Endothelial cell of umbilical vein (primary cell): ENCODE results near the gene SEMA3E. TPM values are rescaled to one million over a fixed set of nuclear protein-coding genes. Genes with fewer than 3 reads are reported as not detected.

ENCODE experiments used
- BruUV-seq: library from RNA; stranded (reverse); fragments of 400-500 nt; replicated peaks from 2 replicates; lab custom pipeline; 2021; lab: Mats Ljungman, UMichigan
- CTCF ChIA-PET: fragments of 300-600, 350-600 bp; sonication (Branson Sonifier 250); formaldehyde crosslinking; loops from one replicate; lab custom pipeline; 2021; ENCODE audit warnings: antibody characterized with exemption, inconsistent platforms; lab: Charles Lee
- POLR2A ChIA-PET: fragments of 300-600, 350-600 bp; sonication (Branson Sonifier 250); formaldehyde crosslinking; loops from one replicate; lab custom pipeline; 2021; ENCODE audit warnings: antibody characterized with exemption, inconsistent platforms; lab: Charles Lee
- DNase-seq: peaks from one replicate; pipeline ENCODE4 v3.0.0-alpha.2; 2011; ENCODE audit warnings: low read depth, low spot score
- FAIRE-seq: peaks from 2 replicates; lab custom pipeline; 2011; peaks lifted over from hg19 to GRCh38; lab: Jason Lieb, UNC
- H2AFZ ChIP-seq: 2 replicates; pipeline ENCODE4 v1.6.0; 2012; ENCODE audit warnings: low read depth, low read length, control low read depth, inconsistent platforms
- H3K27ac ChIP-seq: 2 replicates; pipeline ENCODE4 v1.5.1; 2011; ENCODE audit warnings: low read depth, mild to moderate bottlenecking, control low read depth, low read length, moderate library complexity; ENCODE audit not compliant: insufficient read depth
- H3K27me3 ChIP-seq, 2 experiments: 2 replicates each; pipeline versions ENCODE4 v1.6.0 to v1.6.1; 2011; ENCODE audit warnings: low read length in 2 of 2, mixed read lengths in 1 of 2; ENCODE audit not compliant: control insufficient read depth in 2 of 2, insufficient read depth in 2 of 2
- H3K36me3 ChIP-seq, 2 experiments: 2 replicates in 1 of 2; 3 replicates in 1 of 2; pipeline ENCODE4 v1.5.1; 2011; ENCODE audit warnings: low read length in 2 of 2, mild to moderate bottlenecking in 1 of 2, moderate library complexity in 1 of 2; ENCODE audit not compliant: control insufficient read depth in 2 of 2, insufficient read depth in 2 of 2; ENCODE audit errors: extremely low read depth in 1 of 2
- H3K4me1 ChIP-seq: 3 replicates; pipeline ENCODE4 v1.5.1; 2011; ENCODE audit warnings: mild to moderate bottlenecking, low read length; ENCODE audit not compliant: control insufficient read depth, insufficient read depth; ENCODE audit errors: extremely low read depth
- H3K4me2 ChIP-seq: 2 replicates; pipeline ENCODE4 v1.6.1; 2011; ENCODE audit warnings: low read length, control low read depth, mixed read lengths; ENCODE audit not compliant: insufficient read depth
- H3K4me3 ChIP-seq, 3 experiments: fragments of 200-600 bp in 1 of 3; sonication (generic), shearing (Covaris generic) in 1 of 3; replicated peaks in 1 of 3; 2 replicates each; pipeline ENCODE4 v1.5.1; 2011 to 2016; ENCODE audit warnings: control low read depth in 3 of 3, low read length in 3 of 3, mild to moderate bottlenecking in 2 of 3, inconsistent platforms in 1 of 3, low read depth in 1 of 3, moderate library complexity in 1 of 3; ENCODE audit not compliant: insufficient read depth in 1 of 3
- H3K79me2 ChIP-seq: 2 replicates; pipeline ENCODE4 v1.6.0; 2012; ENCODE audit warnings: low read length, inconsistent platforms; ENCODE audit not compliant: control insufficient read depth, insufficient read depth
- H3K9ac ChIP-seq: replicated peaks from 2 replicates; pipeline ENCODE3; 2011; ENCODE audit warnings: low read length, control low read depth; ENCODE audit not compliant: insufficient read depth; ENCODE audit errors: extremely low read depth
- H3K9me1 ChIP-seq: replicated peaks from 3 replicates; pipeline ENCODE4 v1.6.0; 2011; ENCODE audit warnings: mild to moderate bottlenecking, low read length; ENCODE audit not compliant: control insufficient read depth, insufficient read depth; ENCODE audit errors: extremely low read depth
- H3K9me3 ChIP-seq: replicated peaks from 2 replicates; pipeline ENCODE4 v1.5.1; 2012; ENCODE audit warnings: low read length, inconsistent platforms; ENCODE audit not compliant: control insufficient read depth, insufficient read depth
- H4K20me1 ChIP-seq: replicated peaks from 2 replicates; pipeline ENCODE3; 2011; ENCODE audit warnings: mild to moderate bottlenecking, low read length; ENCODE audit not compliant: control insufficient read depth, insufficient read depth; ENCODE audit errors: extremely low read depth
- EZH2 ChIP-seq: IDR thresholded peaks from 2 replicates; pipeline ENCODE4 v1.6.1; 2012; ENCODE audit warnings: borderline replicate concordance, low read depth, mild to moderate bottlenecking, moderate library complexity, low read length, inconsistent platforms; ENCODE audit not compliant: severe bottlenecking
- FOS ChIP-seq: IDR thresholded peaks from 2 replicates; pipeline ENCODE4 v1.6.1; 2011; ENCODE audit warnings: mild to moderate bottlenecking, low read length, moderate library complexity, borderline replicate concordance; ENCODE audit not compliant: insufficient read depth
- GATA2 ChIP-seq: IDR thresholded peaks from 2 replicates; pipeline ENCODE4 v1.7.0; 2011; ENCODE audit warnings: low read depth, mild to moderate bottlenecking, moderate library complexity, mixed read lengths, low read length; ENCODE audit not compliant: insufficient read length, insufficient read depth
- JUN ChIP-seq: IDR thresholded peaks from 2 replicates; pipeline ENCODE4 v1.6.1; 2011; ENCODE audit warnings: borderline replicate concordance, low read depth; ENCODE audit not compliant: insufficient read length, insufficient read depth
- MYC ChIP-seq: IDR thresholded peaks from one replicate; pipeline ENCODE4 v1.6.1; 2011; ENCODE audit warnings: mild to moderate bottlenecking, low read depth, low read length
- POLR2A ChIP-seq: IDR thresholded peaks from 2 replicates; pipeline ENCODE4 v1.6.1; 2012; ENCODE audit warnings: low read depth, mild to moderate bottlenecking, control low read depth, low read length
- POLR2AphosphoS5 ChIP-seq: IDR thresholded peaks from 2 replicates; pipeline ENCODE4 v1.6.1; 2012; ENCODE audit warnings: low read depth, mild to moderate bottlenecking, control low read depth, low read length, moderate library complexity; ENCODE audit not compliant: insufficient read depth
- dilution Hi-C: fragments of 300-500 bp; cut with MboI; formaldehyde crosslinking; loops from one replicate; pipeline ENCODE4 v1.15.0; 2019; ENCODE audit warnings: low sequenced_read_pairs; ENCODE audit not compliant: extremely low pct_ligation_motif_present
- intact Hi-C: fragments of 100-400 bp; cut with micrococcal nuclease; formaldehyde crosslinking; loops from one replicate; pipeline ENCODE4 v1.10.0; 2022
- polyA plus RNA-seq, 4 experiments: library from polyadenylated mRNA; depleted of rRNA in 3 of 4; stranded (reverse) in 3 of 4; unstranded in 1 of 4; fragments of >200 nt; gene quantifications; 2 replicates each; pipeline versions ENCODE4 v1.2.1 to v1.2.3, GENCODE V29; 2011 to 2012; ENCODE audit warnings: missing spikeins in 1 of 4
- total RNA-seq: library from RNA; stranded (reverse); gene quantifications from 2 replicates; pipeline ENCODE4 v1.2.3, GENCODE V29; 2021
- TF ChIP-seq, protein P1 (sequence below): IDR thresholded peaks from 2 replicates; pipeline ENCODE4 v1.6.1; 2011; ENCODE audit not compliant: insufficient read depth, insufficient read length
- TF ChIP-seq, protein P2 (sequence below), 2 donors: IDR thresholded peaks; 1 replicate in 1 of 2; 2 replicates in 1 of 2; pipeline ENCODE4 v1.5.1; 2011; ENCODE audit warnings: low read length in 2 of 2, mild to moderate bottlenecking in 2 of 2, moderate library complexity in 2 of 2, control low read depth in 1 of 2, inconsistent platforms in 1 of 2, low read depth in 1 of 2; ENCODE audit not compliant: insufficient read depth in 1 of 2; ENCODE audit errors: extremely low read depth in 1 of 2

Gene SEMA3E
- total and polyA plus RNA-seq, 2 donors (not counting 3 experiments of a cell fraction or from before 2014, with no cell fraction given), result not detected

DNA sequence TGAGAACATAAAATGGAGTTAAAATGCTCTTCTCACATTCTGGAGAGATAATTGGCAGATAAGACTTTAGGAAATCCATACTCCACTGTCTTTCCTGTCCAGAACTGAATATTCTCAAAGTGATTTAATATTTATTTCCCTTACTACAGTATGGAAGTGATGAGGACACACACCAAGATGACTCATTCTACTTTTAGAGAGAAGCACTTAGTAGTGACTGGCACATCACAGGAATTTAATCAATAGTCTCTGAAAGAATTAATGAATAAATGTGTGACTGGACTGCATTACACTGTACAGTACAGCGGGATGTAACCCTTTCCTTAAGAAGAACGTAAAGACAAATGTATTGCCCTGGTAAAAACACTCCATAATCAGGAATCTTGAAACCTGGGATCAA lies 116.7 kb downstream of the SEMA3E start:
- Histone ChIP-seq H2AFZ (no peak overlapping the region), H3K9me3 (no peaks in the 10 kb centered on the region), H3K4me1 (no peaks in the 10 kb centered on the region), H3K4me2 (no peak overlapping the region), H3K27ac (no peak overlapping the region), H3K4me3 (no peak overlapping the region), H3K27me3 (no peaks in the 10 kb centered on the region), H3K9me1 (no peaks in the 10 kb centered on the region), H3K79me2 (no peaks in the 10 kb centered on the region), H3K9ac (no peak overlapping the region), H3K36me3 (no peaks in the 10 kb centered on the region), H4K20me1 (no peaks in the 10 kb centered on the region)
- intact Hi-C loops, result no loop called here
- no peak for DNase-seq
- no TSS peak for BruUV-seq
- FAIRE-seq, result no peak
- dilution Hi-C loops, result no loop called here
- POLR2A ChIA-PET, result no interaction called here
- no peak for TF ChIP-seq POLR2AphosphoS5
- no peak for TF ChIP-seq MYC
- no peak for TF ChIP-seq EZH2
- TF ChIP-seq POLR2A, result no peak
- TF ChIP-seq FOS, result no peak
- TF ChIP-seq JUN, result no peak
- TF ChIP-seq, protein P1, sequence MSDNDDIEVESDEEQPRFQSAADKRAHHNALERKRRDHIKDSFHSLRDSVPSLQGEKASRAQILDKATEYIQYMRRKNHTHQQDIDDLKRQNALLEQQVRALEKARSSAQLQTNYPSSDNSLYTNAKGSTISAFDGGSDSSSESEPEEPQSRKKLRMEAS, result no peak
- TF ChIP-seq GATA2, result no peak
- TF ChIP-seq, protein P2, sequence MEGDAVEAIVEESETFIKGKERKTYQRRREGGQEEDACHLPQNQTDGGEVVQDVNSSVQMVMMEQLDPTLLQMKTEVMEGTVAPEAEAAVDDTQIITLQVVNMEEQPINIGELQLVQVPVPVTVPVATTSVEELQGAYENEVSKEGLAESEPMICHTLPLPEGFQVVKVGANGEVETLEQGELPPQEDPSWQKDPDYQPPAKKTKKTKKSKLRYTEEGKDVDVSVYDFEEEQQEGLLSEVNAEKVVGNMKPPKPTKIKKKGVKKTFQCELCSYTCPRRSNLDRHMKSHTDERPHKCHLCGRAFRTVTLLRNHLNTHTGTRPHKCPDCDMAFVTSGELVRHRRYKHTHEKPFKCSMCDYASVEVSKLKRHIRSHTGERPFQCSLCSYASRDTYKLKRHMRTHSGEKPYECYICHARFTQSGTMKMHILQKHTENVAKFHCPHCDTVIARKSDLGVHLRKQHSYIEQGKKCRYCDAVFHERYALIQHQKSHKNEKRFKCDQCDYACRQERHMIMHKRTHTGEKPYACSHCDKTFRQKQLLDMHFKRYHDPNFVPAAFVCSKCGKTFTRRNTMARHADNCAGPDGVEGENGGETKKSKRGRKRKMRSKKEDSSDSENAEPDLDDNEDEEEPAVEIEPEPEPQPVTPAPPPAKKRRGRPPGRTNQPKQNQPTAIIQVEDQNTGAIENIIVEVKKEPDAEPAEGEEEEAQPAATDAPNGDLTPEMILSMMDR (IDR thresholded peaks at IDR 0.05; ENCODE audit: extremely low read depth in 1 of 2, insufficient read depth in 1 of 2, low read depth in 1 of 2, low read length in 2 of 2), result no peak
- CTCF ChIA-PET, result no interaction called here
